ENCODE data around the gene MAU2. TPM values are rescaled to one million over a fixed set of nuclear protein-coding genes. Genes with fewer than 3 reads are reported as not detected.

MAU2 gene
- total and polyA plus RNA-seq, 4 donors, result 7.5 to 31.0 (median 17.9) TPM

DNA sequence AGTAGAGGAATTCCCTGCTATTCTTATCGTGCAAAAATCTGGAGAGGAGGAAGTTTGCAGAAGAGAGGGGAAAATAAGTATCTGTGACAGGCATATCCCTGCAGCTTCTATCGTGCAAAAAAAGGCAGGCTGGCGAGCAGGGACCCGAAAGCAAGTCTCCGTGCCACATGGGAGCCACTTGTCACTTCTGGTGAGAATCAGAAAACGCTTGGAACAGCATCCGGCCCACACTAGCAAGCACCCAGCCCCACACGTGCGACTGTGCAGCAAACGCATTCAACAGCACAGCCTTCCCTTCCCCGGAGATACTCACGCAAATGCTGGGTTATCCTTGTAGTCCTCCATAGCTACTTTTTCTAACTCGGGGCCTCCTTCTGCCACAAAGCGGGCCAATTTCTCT is 17.2 kb upstream of the MAU2 start:
- no peaks in the 10 kb centered on the region for H3K27me3 ChIP-seq (ENCODE audit: control insufficient read depth in 4 of 4, insufficient read depth in 4 of 4, low read length in 3 of 4)
- WGBS, result 91% methylated on average over 14 of the region's 14 CpGs
- no peak overlapping the region for H3K9ac ChIP-seq (ENCODE audit: low read depth in 1 of 2, low read length in 2 of 2)

More for the DNA sequence above, 17.2 kb upstream of the MAU2 start:
- Histone ChIP-seq H3K27ac (ENCODE audit: low read depth in 1 of 2, low read length in 2 of 2) (no peak overlapping the region), H3K36me3 (ENCODE audit: control insufficient read depth in 4 of 4, insufficient read depth in 3 of 4, low read depth in 1 of 4, low read length in 3 of 4) (peaks cover 10 to 67% (median 32%) of the 10 kb centered on the region in 4 donors), H3K9me3 (ENCODE audit: control insufficient read depth in 4 of 4, low read length in 3 of 4) (no peaks in the 10 kb centered on the region), H3K4me1 (ENCODE audit: control insufficient read depth in 4 of 4, insufficient read depth in 4 of 4, low read length in 3 of 4) (no peaks in the 10 kb centered on the region), H3K4me3 (ENCODE audit: low read depth in 1 of 3, low read length in 3 of 3) (no peak overlapping the region)
- DNase-seq (ENCODE audit: low spot score), result no peak
- TF ChIP-seq, protein P1, sequence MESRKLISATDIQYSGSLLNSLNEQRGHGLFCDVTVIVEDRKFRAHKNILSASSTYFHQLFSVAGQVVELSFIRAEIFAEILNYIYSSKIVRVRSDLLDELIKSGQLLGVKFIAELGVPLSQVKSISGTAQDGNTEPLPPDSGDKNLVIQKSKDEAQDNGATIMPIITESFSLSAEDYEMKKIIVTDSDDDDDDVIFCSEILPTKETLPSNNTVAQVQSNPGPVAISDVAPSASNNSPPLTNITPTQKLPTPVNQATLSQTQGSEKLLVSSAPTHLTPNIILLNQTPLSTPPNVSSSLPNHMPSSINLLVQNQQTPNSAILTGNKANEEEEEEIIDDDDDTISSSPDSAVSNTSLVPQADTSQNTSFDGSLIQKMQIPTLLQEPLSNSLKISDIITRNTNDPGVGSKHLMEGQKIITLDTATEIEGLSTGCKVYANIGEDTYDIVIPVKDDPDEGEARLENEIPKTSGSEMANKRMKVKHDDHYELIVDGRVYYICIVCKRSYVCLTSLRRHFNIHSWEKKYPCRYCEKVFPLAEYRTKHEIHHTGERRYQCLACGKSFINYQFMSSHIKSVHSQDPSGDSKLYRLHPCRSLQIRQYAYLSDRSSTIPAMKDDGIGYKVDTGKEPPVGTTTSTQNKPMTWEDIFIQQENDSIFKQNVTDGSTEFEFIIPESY (IDR thresholded peaks at IDR 0.05), result no peak
- TF ChIP-seq TAF1 (conservative IDR thresholded peaks at IDR 0.05) (no peak), HNF4G (IDR thresholded peaks at IDR 0.05) (no peak), RAD21 (IDR thresholded peaks at IDR 0.05) (no peak), RXRA (IDR thresholded peaks at IDR 0.05) (no peak), FOXA2 (IDR thresholded peaks at IDR 0.05) (no peak), YY1 (IDR thresholded peaks at IDR 0.05) (no peak), EGR1 (IDR thresholded peaks at IDR 0.05; ENCODE audit: low read depth in 2 of 2) (no peak), HNF4A (conservative IDR thresholded peaks at IDR 0.05) (no peak), SP1 (IDR thresholded peaks at IDR 0.05) (no peak), NR2F2 (IDR thresholded peaks at IDR 0.05) (no peak), JUND (IDR thresholded peaks at IDR 0.05) (no peak), GABPA (IDR thresholded peaks at IDR 0.05 in 1 of 2, conservative IDR thresholded peaks at IDR 0.05 in 1 of 2) (no peak), FOXA1 (IDR thresholded peaks at IDR 0.05) (no peak)
- TF ChIP-seq, protein P2, sequence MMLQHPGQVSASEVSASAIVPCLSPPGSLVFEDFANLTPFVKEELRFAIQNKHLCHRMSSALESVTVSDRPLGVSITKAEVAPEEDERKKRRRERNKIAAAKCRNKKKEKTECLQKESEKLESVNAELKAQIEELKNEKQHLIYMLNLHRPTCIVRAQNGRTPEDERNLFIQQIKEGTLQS (IDR thresholded peaks at IDR 0.05), result no peak
- TF ChIP-seq, protein P3, sequence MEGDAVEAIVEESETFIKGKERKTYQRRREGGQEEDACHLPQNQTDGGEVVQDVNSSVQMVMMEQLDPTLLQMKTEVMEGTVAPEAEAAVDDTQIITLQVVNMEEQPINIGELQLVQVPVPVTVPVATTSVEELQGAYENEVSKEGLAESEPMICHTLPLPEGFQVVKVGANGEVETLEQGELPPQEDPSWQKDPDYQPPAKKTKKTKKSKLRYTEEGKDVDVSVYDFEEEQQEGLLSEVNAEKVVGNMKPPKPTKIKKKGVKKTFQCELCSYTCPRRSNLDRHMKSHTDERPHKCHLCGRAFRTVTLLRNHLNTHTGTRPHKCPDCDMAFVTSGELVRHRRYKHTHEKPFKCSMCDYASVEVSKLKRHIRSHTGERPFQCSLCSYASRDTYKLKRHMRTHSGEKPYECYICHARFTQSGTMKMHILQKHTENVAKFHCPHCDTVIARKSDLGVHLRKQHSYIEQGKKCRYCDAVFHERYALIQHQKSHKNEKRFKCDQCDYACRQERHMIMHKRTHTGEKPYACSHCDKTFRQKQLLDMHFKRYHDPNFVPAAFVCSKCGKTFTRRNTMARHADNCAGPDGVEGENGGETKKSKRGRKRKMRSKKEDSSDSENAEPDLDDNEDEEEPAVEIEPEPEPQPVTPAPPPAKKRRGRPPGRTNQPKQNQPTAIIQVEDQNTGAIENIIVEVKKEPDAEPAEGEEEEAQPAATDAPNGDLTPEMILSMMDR (IDR thresholded peaks at IDR 0.05; ENCODE audit: low read depth, low read length, missing input control), result no peak
- TF ChIP-seq, protein P4, sequence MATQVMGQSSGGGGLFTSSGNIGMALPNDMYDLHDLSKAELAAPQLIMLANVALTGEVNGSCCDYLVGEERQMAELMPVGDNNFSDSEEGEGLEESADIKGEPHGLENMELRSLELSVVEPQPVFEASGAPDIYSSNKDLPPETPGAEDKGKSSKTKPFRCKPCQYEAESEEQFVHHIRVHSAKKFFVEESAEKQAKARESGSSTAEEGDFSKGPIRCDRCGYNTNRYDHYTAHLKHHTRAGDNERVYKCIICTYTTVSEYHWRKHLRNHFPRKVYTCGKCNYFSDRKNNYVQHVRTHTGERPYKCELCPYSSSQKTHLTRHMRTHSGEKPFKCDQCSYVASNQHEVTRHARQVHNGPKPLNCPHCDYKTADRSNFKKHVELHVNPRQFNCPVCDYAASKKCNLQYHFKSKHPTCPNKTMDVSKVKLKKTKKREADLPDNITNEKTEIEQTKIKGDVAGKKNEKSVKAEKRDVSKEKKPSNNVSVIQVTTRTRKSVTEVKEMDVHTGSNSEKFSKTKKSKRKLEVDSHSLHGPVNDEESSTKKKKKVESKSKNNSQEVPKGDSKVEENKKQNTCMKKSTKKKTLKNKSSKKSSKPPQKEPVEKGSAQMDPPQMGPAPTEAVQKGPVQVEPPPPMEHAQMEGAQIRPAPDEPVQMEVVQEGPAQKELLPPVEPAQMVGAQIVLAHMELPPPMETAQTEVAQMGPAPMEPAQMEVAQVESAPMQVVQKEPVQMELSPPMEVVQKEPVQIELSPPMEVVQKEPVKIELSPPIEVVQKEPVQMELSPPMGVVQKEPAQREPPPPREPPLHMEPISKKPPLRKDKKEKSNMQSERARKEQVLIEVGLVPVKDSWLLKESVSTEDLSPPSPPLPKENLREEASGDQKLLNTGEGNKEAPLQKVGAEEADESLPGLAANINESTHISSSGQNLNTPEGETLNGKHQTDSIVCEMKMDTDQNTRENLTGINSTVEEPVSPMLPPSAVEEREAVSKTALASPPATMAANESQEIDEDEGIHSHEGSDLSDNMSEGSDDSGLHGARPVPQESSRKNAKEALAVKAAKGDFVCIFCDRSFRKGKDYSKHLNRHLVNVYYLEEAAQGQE (IDR thresholded peaks at IDR 0.05), result no peak
- TF ChIP-seq, protein P5, sequence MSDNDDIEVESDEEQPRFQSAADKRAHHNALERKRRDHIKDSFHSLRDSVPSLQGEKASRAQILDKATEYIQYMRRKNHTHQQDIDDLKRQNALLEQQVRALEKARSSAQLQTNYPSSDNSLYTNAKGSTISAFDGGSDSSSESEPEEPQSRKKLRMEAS (IDR thresholded peaks at IDR 0.05), result no peak
